GM12891 (cell line): Measurements from ENCODE around the gene ADM.

Source experiments
- DNase-seq: peaks from one replicate; pipeline ENCODE4 v3.0.0; 2011; ENCODE audit warnings: low spot score; ENCODE audit not compliant: insufficient read length
- FAIRE-seq: peaks from 2 replicates; lab custom pipeline; 2011; peaks lifted over from hg19 to GRCh38; lab: Jason Lieb, UNC
- PAX5 ChIP-seq: IDR thresholded peaks from 2 replicates; pipeline ENCODE4 v1.6.1; 2011; ENCODE audit warnings: low read length, moderate library complexity, mild to moderate bottlenecking; ENCODE audit not compliant: insufficient read depth, severe bottlenecking
- POLR2A ChIP-seq: IDR thresholded peaks from 2 replicates; pipeline ENCODE4 v1.6.1; 2011; ENCODE audit warnings: low read depth, low read length, control low read depth
- POLR2AphosphoS5 ChIP-seq: IDR thresholded peaks from 2 replicates; pipeline ENCODE4 v1.6.1; 2011; ENCODE audit warnings: low read depth, low read length, control low read depth
- POU2F2 ChIP-seq: IDR thresholded peaks from 2 replicates; pipeline ENCODE4 v1.6.1; 2011; ENCODE audit warnings: low read depth, mild to moderate bottlenecking, control low read depth, low read length, moderate library complexity
- SPI1 ChIP-seq: IDR thresholded peaks from 2 replicates; pipeline ENCODE4 v1.6.1; 2011; ENCODE audit warnings: low read depth, low read length, control low read depth
- TAF1 ChIP-seq: IDR thresholded peaks from 2 replicates; pipeline ENCODE4 v1.6.1; 2011; ENCODE audit warnings: low read depth, low read length, control low read depth

Gene ADM

DNA sequence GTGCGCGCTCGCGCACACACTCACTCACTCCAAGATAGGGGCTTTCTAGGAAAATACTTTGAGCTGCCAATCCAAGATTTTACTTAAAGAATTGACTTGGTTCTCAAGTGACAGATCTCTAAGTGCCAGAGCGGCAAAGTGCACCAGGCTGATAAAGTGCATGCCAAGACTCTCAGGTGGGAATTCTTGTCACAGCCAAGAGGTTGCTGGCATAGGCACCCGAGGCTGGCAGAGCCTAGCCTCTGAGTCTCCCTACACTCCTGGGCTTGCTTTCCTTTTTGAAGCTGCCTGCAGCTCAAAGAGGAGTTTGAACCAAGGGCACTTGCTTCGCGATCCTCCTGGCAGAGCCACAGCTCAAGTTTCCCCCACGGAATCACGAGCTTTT, 2.5 kb upstream of the ADM start:
- FAIRE-seq (no peak), DNase-seq (no peak)

DNA sequence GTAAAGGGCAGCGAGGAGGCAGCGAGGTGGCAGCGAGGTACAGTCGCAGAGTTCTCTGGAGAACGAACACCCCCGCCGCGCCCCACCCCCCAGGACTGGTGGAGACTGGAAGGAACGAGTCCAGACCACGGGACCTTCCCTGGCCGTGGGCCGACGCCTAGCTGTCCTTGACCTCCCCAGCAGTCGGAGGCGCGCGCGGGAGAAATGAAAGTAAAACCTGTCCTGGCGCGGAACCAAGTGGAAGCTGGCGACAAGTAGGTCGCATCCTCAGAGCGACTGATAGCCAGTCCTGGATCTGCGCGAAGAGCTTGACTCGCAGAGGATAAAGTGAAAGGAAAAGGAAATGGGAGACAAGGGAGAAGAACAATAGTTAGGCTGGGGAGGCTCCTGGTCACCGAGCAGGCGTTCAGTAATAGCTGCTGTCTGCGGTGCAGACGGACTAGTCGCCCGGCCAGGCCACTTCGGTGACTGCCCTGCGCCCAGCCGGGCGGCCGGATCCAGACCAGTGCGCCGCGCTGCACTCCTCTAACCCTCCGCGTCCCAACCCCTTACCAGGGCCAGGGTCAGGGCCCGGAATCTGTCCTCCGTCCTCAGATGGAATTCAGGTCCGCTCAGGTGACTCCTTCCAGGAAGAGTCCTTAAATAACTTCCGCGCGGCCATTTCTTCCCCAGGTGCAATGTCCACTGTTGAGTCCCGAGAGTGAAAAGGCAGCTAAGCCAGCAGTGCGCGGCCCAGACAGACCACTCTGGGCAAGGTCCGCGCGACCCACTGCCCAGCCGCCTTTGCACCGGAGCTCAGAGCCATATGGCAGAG, 1.9 kb upstream of the ADM start:
- DNase-seq (no peak), FAIRE-seq (peak; percentile 69)
- TF ChIP-seq PAX5 (no peak), POU2F2 (0 out of 2 replicates have a peak, but pooled peaks have one; percentile 34), TAF1 (no peak), POLR2A (no peak), POLR2AphosphoS5 (no peak), SPI1 (no peak)

More for the DNA sequence above, 2.5 kb upstream of the ADM start:
- TF ChIP-seq TAF1 (no peak), POU2F2 (no peak), SPI1 (no peak), POLR2AphosphoS5 (no peak), PAX5 (no peak), POLR2A (no peak)

DNA sequence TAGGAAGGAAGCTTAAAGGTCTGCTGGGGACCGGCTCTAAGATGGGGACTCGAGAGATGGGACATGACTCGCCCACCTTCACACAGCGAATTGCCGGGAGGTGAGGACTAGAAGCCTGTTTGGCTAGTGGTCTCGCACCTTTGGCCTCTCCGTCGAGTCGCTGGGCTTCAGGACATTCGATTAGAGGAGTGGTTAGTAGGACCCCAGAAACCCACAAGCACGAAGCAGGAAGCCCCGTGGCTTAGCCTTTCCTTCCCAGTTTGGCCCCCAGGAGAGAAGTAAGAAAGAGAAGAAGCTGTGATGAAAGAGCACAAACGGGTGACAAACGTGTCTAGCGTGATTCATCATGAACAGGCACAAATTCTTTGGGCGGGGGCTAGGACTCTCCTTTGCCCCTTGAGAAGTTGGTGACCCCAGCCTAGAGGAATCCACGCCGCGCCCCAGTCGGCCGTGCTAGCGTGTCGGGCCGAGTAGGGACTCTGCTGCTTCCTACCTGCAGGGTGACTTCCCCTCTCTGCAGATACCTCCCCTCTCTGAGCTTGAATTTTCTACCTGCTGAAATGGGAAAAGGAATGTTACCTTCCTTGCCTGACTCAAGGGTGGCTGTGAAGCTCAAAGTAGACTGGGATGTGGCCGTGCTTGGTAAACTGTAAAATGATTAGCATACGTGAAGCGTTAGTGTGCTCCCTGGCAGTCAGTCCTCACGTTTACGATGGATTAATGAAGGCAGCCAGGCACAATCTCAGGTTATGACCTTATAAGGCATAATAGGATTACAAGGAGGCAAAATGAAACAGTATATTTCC, 1.1 kb upstream of the ADM start:
- TF ChIP-seq PAX5 (no peak), SPI1 (peak; percentile 54)
- DNase-seq (no peak), FAIRE-seq (peak; percentile 80)

DNA sequence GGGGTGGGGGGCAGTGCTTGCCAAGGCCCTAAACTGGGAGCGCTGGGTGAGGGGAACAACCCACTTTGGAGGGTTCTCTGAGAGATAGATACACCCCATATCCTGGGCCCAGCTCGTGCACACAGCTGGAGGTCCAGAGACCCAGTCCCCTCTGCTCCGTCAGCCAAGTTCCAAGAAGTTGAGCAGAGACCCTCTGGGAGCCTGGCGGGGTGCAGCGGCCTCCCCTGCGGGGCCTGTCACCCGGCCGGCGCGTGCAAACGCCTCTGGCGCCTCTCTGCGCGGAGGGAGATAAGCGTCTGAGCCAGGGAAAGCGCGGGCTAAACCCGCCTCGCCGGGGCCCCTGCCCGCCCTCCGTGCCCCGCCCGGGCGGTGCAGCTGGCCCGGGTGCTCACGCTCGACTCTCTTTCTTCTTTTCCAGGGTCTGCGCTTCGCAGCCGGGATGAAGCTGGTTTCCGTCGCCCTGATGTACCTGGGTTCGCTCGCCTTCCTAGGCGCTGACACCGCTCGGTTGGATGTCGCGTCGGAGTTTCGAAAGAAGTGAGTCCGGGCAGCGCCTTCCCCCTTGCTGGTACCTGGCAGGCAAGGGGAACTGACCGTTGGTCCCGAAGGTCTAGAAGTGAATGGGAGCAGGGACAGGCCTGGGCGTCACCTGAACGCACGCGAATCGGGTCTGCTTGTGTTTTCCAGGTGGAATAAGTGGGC, 540 bp downstream of the ADM start:
- FAIRE-seq (no peak), DNase-seq (no peak)
- TF ChIP-seq POLR2A (no peak), TAF1 (no peak), SPI1 (no peak), POLR2AphosphoS5 (no peak), PAX5 (no peak), POU2F2 (no peak)

DNA sequence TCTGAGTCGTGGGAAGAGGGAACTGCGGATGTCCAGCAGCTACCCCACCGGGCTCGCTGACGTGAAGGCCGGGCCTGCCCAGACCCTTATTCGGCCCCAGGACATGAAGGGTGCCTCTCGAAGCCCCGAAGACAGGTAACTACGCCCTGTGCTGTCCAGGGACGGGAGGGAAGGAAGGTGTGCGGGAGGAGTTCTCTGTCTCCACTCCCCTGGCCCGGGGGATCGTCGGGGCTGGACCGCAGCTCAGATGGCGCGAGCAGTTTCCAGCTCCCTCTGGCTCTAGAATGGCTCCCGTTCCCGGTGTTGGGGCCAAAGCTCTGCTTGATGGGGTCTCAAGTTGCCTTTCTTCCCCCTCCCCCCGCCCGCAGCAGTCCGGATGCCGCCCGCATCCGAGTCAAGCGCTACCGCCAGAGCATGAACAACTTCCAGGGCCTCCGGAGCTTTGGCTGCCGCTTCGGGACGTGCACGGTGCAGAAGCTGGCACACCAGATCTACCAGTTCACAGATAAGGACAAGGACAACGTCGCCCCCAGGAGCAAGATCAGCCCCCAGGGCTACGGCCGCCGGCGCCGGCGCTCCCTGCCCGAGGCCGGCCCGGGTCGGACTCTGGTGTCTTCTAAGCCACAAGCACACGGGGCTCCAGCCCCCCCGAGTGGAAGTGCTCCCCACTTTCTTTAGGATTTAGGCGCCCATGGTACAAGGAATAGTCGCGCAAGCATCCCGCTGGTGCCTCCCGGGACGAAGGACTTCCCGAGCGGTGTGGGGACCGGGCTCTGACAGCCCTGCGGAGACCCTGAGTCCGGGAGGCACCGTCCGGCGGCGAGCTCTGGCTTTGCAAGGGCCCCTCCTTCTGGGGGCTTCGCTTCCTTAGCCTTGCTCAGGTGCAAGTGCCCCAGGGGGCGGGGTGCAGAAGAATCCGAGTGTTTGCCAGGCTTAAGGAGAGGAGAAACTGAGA, 1.4 kb downstream of the ADM start:
- DNase-seq (no peak), FAIRE-seq (peak; percentile 13)
- no peak for TF ChIP-seq TAF1
- TF ChIP-seq POLR2AphosphoS5, result no peak
- no peak for TF ChIP-seq PAX5
- no peak for TF ChIP-seq SPI1
- no peak for TF ChIP-seq POLR2A
- TF ChIP-seq POU2F2, result no peak

DNA sequence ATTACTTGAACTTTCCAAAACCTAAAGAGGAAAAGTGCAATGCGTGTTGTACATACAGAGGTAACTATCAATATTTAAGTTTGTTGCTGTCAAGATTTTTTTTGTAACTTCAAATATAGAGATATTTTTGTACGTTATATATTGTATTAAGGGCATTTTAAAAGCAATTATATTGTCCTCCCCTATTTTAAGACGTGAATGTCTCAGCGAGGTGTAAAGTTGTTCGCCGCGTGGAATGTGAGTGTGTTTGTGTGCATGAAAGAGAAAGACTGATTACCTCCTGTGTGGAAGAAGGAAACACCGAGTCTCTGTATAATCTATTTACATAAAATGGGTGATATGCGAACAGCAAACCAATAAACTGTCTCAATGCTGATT, 2.1 kb downstream of the ADM start:
- FAIRE-seq (peak; percentile 23), DNase-seq (no peak)
- no peak for TF ChIP-seq POLR2AphosphoS5

DNA sequence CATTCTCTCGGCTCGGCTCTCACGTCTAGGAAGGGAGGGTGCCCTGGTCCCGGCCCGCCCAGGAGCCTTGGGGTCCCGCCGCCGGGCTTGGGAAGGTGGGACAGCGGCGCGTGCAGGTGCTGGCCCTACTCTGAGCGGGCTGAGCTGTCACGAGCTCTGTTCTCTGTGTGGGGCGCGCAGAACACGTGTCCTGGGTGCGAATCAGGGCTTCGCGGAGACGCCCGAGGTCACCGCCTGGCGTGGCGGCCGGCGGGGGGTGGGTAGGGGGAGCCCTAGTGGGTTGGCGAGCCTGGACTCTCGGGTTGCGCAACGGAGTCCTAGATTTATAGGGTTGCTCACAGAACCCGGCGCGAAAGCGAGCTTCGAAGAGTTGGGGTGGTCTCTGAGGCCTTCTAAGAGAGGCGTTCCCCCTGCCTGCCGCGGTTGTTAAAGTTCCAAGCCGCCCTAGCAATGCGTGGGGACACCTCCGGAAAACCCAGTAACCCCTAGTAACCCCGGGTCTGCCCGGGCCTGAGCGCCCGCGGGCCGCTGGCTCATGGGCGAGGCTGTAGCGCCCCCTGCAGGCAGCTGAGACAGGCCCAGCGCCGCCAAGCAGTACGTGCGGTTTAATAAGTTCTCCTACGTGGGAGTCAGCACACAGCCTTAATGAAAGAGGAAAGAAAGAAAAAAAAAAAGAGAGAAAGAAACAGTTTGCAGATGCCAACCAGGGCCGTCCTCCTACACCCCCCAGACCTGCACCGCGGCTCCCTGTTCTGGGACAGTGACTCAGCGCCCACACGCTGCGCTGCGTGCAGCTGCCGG, 2.7 kb downstream of the ADM start:
- FAIRE-seq (no peak), DNase-seq (peak; percentile 71)
- TF ChIP-seq PAX5, result no peak
- TF ChIP-seq POLR2A, result no peak
- TF ChIP-seq TAF1, result no peak
- no peak for TF ChIP-seq POLR2AphosphoS5
- no peak for TF ChIP-seq POU2F2
- TF ChIP-seq SPI1, result no peak

DNA sequence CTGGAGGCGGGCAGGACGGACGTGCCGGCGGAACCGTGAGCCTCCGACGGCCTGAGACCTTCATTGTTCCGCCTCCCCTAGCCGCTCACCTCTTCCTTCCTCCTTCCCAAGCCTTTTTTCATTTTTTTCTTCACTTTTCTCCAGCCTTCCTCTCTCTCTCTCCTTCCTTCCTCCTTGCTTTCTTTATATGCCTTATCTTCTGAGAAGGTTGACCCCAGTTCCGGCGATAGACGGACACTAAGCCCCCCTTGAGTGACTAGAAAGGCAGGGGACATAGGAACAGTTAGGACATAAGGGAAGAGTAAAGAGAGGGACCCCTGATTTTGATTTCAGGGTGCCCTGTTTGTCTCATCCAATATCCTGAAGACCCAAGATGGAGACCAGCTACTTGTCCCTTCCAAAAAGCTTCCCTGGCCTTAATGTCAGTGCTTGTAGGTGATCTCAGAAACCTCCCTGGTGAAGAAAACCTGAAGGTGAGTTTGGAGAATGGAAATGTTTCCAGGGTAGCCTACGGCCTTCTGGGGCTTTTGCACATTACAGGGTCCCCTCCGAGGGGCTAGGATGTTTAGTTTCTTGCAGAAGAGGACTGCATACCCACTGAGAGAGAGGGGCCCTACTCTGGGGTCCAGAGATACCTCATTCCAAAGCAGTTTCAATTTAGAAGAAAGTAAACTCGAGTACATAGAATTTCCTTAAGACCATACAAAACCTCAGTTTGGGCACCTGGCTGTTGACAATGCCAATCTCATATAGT, 3.5 kb downstream of the ADM start:
- TF ChIP-seq TAF1 (no peak), SPI1 (0 out of 2 replicates have a peak, but pooled peaks have one; percentile 23), POLR2AphosphoS5 (no peak), POU2F2 (no peak), PAX5 (peak; percentile 60), POLR2A (no peak)
- no peak for DNase-seq
- peak; percentile 90 for FAIRE-seq
